ENCODE results near the gene COA7.

- TF ChIP-seq CTCF (IDR thresholded peaks at IDR 0.05) (no peak), POLR2A (IDR thresholded peaks at IDR 0.05) (no peak)
Observed at GRCh38 chr1:52677076-52677806, 20.9 kb downstream of the COA7 start.

All from stomach (tissue), 4 donors.